WI38 (cell line): ENCODE measurements around the gene AGPS.
"Not testable (repeated sequence)": the region's sequence is repeated elsewhere in the genome, so short reads cannot be mapped to it uniquely, and the experiment has no call there.

Experiments used
- H3K4me3 ChIP-seq: 2 replicates; pipeline ENCODE4 v1.5.1; 2011; ENCODE audit warnings: low read depth, mild to moderate bottlenecking, control low read depth, low read length
- TF ChIP-seq, protein P1 (sequence below): IDR thresholded peaks from 2 replicates; pipeline ENCODE4 v1.5.1; 2012; ENCODE audit warnings: low read depth, mild to moderate bottlenecking, control low read depth, low read length

Gene AGPS

DNA sequence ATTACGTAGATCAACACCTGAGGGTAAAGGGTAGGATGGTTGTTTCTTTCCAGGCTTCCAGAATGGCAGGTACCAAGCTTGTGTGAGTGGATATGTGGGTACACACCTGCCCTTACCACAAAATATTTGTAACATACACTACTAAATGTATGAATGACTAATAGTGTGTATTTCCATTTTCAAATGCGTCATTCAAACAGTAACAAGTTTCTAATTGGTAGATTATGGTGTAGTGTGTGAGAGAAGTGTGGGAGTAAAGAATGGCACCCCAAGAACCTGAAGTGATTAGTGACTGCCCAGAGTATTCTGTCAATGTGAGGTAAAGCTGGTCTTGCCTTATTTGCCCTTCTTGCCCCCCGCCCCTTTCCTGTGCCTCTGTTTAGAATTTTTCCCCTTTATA is 21.1 kb downstream of the AGPS start:
- H3K4me3 ChIP-seq: no peak overlapping the region
- TF ChIP-seq, protein P1, sequence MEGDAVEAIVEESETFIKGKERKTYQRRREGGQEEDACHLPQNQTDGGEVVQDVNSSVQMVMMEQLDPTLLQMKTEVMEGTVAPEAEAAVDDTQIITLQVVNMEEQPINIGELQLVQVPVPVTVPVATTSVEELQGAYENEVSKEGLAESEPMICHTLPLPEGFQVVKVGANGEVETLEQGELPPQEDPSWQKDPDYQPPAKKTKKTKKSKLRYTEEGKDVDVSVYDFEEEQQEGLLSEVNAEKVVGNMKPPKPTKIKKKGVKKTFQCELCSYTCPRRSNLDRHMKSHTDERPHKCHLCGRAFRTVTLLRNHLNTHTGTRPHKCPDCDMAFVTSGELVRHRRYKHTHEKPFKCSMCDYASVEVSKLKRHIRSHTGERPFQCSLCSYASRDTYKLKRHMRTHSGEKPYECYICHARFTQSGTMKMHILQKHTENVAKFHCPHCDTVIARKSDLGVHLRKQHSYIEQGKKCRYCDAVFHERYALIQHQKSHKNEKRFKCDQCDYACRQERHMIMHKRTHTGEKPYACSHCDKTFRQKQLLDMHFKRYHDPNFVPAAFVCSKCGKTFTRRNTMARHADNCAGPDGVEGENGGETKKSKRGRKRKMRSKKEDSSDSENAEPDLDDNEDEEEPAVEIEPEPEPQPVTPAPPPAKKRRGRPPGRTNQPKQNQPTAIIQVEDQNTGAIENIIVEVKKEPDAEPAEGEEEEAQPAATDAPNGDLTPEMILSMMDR: no peak

DNA sequence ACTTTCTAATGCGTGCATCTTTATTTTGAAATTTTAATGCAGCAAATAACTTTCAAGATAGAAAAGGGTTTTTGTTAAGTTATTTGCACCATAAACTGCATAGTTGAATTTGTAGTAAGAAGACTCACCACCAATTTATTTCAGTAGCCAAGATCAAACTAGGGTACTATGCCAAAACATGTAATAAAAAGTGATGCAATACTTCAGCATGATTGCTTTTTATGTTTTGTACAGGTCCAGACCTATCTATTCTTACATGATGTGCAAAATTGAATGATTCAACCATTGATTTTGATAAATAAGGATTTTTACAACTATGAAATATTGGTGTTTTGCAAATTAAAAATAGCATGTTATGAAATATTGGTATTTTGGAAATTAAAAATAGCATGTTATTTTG is 26.7 kb downstream of the AGPS start:
- TF ChIP-seq, protein P1: no peak
- no peak overlapping the region for H3K4me3 ChIP-seq

DNA sequence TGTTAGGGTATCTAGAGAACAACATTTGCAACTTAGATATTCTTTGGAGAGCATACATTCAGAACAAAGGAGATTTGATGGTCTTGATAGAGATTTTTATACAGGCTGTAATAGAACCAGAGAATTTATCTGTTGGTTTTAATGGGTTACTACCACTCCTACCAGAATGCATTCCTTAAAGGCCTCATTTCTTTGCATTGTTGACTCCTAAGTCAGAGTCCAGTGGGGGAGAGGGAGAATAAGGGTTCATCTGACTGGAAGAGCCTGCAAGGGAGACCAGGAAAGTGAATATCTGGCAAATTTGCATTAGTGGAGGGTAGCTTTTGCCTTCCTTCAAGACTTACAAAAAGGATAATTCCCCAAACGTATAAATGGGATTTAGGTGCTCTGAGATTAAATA is 29.7 kb downstream of the AGPS start:
- TF ChIP-seq, protein P1: no peak
- no peak overlapping the region for H3K4me3 ChIP-seq

DNA sequence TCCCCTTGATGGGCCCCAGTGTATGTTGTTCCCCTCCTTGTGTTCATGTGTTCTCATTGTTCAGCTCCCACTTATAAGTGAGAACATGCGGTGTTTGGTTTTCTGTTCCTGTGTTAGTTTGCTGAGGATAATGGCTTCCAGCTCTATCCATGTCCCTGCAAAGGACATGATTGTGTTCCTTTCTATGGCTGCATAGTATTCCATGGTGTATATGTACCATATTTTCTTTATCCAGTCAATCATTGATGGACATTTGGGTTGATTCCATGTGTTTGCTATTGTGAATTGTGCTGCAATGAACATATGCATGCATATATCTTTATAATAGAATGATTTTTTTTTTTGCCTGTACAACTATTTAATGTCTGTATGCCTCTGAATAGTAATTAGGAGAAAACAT is 31.5 kb downstream of the AGPS start:
- not testable (repeated sequence) for H3K4me3 ChIP-seq

DNA sequence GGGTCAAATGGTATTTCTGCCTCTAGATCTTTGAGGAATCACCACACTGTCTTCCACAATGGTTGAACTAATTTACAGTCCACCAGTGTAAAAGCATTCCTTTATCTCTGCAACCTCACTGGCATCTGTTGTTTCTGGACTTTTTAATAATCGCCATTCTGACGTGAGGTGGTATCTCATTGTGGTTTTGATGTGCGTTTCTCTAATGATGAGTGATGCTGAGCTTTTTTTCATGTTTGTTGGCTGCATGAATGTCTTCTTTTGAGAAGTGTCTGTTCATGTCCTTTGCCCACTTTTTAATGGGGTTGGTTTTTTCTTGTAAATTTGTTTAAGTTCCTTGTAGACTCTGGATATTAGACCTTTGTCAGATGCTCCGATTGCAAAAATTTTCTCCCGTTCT is 32.0 kb downstream of the AGPS start:
- H3K4me3 ChIP-seq: not testable (repeated sequence)

DNA sequence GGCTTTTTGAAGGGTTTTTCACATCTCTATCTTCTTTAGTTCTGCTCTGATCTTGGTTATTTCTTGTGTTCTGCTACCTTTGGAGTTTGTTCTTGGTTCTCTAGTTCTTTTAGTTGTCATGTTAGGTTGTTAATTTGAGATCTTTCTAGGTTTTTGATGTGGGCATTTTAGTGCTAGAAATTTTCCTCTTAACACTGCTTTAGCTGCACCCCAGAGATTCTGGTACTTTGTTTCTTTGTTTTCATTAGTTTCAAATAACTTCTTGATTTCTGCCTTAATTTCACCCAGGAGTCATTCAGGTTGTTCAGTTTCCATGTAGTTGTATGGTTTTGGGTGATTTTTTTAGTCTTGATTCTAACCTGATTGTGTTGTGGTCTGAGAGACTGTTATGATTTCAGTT is 34.7 kb downstream of the AGPS start:
- TF ChIP-seq, protein P1: no peak
- no peak overlapping the region for H3K4me3 ChIP-seq

DNA sequence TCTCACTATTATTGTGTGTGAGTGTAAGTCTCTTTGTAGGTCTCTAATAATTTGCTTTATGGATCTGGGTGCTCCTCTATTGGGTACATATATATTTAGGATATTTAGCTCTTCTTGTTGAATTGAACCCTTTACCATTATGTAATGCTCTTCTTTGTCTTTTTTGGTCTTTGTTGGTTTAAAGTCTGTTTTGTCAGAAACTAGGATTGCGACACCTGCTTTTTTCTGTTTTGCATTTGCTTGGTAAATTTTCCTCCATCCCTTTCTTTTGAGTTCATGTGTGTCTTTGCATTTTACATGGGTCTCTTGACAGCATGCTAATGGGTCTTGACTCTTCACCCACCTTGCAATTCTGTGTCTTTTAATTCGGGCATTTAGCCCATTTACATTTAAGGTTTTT is 35.4 kb downstream of the AGPS start:
- not testable (repeated sequence) for H3K4me3 ChIP-seq

DNA sequence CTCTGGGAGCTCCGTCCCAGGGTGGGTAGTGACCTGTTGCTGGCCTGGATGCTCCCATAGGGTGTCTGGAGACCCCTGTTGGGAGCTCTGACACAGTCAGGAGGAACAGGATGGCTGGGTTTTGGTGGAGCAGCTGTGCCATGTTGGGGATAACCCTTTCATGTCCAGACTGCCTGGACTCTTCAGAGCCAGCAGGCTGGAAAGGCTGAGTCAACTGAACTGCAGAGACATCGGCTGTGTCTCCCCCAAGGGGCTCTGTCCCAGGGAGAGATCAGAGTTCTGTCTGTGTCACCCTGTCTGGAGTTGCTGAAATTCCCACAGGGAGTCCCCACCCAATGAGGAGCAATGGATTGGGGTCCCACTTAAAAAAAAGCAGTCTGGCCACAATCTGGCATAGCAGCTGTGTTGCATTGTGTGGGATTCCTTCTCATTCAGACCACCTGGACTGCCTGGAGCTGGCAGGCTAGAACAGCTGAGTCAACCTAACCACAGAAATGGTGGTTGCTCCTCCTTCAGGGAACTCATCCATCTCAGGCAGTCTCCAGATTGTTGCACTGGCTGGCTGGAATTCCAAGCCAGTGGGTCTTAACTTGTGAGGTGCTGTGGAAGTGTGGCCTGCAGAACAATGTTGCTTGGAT is 37.2 kb downstream of the AGPS start:
- TF ChIP-seq, protein P1: no peak
- H3K4me3 ChIP-seq: no peak overlapping the region

DNA sequence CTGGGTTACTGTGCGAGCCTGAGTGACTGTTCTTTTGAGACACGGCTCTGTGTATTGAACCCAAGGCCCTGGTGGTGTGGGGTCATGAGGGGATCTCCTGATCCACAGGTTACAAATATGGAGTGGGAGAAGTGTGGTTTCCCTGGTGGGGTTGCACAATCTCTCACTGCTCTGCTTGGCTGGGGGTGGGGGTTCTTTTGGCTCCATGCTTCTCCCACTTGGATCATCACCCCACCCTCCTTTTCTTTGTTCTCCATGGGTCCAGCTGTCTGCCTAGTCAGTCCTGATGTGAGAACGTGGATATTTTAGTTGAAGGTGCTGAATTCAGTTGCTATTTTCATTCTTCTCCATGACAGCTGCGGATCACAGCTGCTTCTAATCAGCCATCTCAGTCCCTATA is 37.8 kb downstream of the AGPS start:
- TF ChIP-seq, protein P1: no peak

DNA sequence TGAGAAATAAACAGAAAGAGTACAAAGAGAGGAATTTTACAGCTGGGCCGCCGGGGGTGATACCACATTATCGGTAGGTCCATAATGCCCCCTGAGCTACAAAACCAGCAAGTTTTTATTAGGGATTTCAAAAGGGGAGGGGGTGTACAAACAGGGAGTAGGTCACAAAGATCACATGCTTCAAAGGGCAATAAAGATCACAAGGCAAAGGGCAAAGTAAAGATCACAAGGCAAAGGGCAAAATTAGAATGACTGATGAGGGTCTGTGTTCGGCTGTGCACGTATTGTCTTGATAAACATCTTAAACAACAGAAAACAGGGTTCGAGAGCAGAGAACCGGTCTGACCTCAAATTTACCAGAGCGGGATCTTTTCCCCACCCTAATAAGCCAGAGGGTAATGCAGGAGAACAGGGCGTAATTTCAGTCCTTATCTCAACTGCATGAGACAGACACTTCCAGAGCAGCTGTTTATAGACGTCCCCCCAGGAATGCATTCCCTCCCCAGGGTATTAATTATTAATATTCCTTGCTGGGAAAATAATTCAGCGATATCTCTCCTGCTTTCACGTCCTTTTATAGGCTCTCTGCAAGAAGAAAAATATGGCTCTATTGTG is 38.6 kb downstream of the AGPS start:
- H3K4me3 ChIP-seq: not testable (repeated sequence)

More for the DNA sequence above, 37.8 kb downstream of the AGPS start:
- H3K4me3 ChIP-seq: no peak overlapping the region
